KMS-11 (cell line): Measurements from ENCODE around the gene DEPDC4.

ENCODE experiments used
- H2AFZ ChIP-seq: fragments of 200-600 bp; sonication (generic); 2 replicates; pipeline ENCODE4 v1.6.1; 2016; ENCODE audit warnings: antibody characterized with exemption, mixed run types, low read depth
- H3K27ac ChIP-seq: fragments of 200-600 bp; sonication (generic); 2 replicates; pipeline ENCODE4 v1.6.1; 2016; ENCODE audit warnings: mild to moderate bottlenecking, mixed run types
- H3K27me3 ChIP-seq: fragments of 200-600 bp; sonication (generic); 2 replicates; pipeline ENCODE4 v1.6.1; 2017; ENCODE audit warnings: mild to moderate bottlenecking, low read depth, mixed run types, moderate library complexity; ENCODE audit not compliant: insufficient read depth
- H3K36me3 ChIP-seq: fragments of 200-600 bp; sonication (generic); 2 replicates; pipeline ENCODE4 v1.6.1; 2017; ENCODE audit warnings: mild to moderate bottlenecking, mixed run types; ENCODE audit not compliant: insufficient read depth
- H3K4me1 ChIP-seq: fragments of 200-600 bp; sonication (generic); 2 replicates; pipeline ENCODE4 v1.6.1; 2016; ENCODE audit warnings: mild to moderate bottlenecking, low read depth, mixed run types; ENCODE audit not compliant: poor library complexity, severe bottlenecking
- H3K4me2 ChIP-seq: fragments of 200-600 bp; sonication (generic); 2 replicates; pipeline ENCODE4 v1.7.0; 2016; ENCODE audit warnings: mild to moderate bottlenecking, mixed run types
- H3K4me3 ChIP-seq: fragments of 200-600 bp; sonication (generic); IDR thresholded peaks from 2 replicates; pipeline ENCODE4 v1.6.1; 2017; ENCODE audit warnings: low read depth, low read length, mixed read lengths; ENCODE audit not compliant: insufficient read depth
- H3K79me2 ChIP-seq: fragments of 200-600 bp; sonication (generic); 2 replicates; pipeline ENCODE4 v1.6.1; 2016; ENCODE audit warnings: low read depth, mixed run types; ENCODE audit not compliant: insufficient read depth
- H3K9ac ChIP-seq: fragments of 200-600 bp; sonication (generic); 2 replicates; pipeline ENCODE4 v1.6.1; 2016; ENCODE audit warnings: mild to moderate bottlenecking, mixed run types
- H4K20me1 ChIP-seq: fragments of 200-600 bp; sonication (generic); 2 replicates; pipeline ENCODE4 v1.6.1; 2016; ENCODE audit warnings: mild to moderate bottlenecking, mixed run types; ENCODE audit not compliant: insufficient read depth
- CTCF ChIP-seq: fragments of 200-600 bp; sonication (generic); conservative IDR thresholded peaks from 2 replicates; pipeline ENCODE4 v1.6.1; 2017; ENCODE audit warnings: low read depth, mild to moderate bottlenecking, antibody characterized with exemption, low read length, moderate library complexity, mixed read lengths

The DEPDC4 gene

GRCh38 chr12:100247765-100248164 lies 19.1 kb downstream of the DEPDC4 start:
- no peak for TF ChIP-seq CTCF

GRCh38 chr12:100243137-100243536 lies 23.7 kb downstream of the DEPDC4 start:
- Histone ChIP-seq H2AFZ (no peak overlapping the region), H3K4me3 (no peak overlapping the region), H3K36me3 (no peaks in the 10 kb centered on the region)

More at GRCh38 chr12:100247765-100248164, 19.1 kb downstream of the DEPDC4 start:
- Histone ChIP-seq H2AFZ (no peak overlapping the region), H3K27ac (no peak overlapping the region), H3K36me3 (no peaks in the 10 kb centered on the region), H3K4me2 (no peak overlapping the region), H3K4me1 (no peaks in the 10 kb centered on the region), H4K20me1 (no peaks in the 10 kb centered on the region), H3K79me2 (no peaks in the 10 kb centered on the region), H3K27me3 (no peaks in the 10 kb centered on the region), H3K4me3 (no peak overlapping the region), H3K9ac (no peak overlapping the region)

DNA sequence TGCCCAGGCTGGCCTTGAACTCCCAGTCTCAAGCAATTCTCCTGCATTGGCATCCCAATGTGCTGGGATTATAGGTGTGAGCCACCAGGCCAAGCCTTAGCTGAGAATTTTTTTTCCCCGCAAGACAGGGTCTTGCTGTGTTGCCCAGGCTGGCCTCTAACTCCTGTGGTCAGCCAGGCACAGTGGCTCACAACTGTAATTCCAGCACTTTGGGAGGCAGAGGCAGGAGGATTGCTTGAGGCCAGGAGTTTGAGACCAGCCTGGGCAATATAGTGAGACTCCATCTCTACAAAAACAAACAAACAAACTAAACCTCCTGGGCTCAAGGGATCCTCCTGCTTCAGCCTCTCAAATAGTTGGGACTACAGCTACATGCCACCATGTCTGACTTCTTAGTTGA lies 27.3 kb downstream of the DEPDC4 start:
- Histone ChIP-seq H3K4me1 (no peaks in the 10 kb centered on the region), H3K4me3 (no peak overlapping the region), H3K9ac (no peak overlapping the region), H3K27me3 (no peaks in the 10 kb centered on the region), H3K36me3 (no peaks in the 10 kb centered on the region), H2AFZ (no peak overlapping the region), H3K4me2 (no peak overlapping the region), H4K20me1 (no peaks in the 10 kb centered on the region), H3K27ac (no peak overlapping the region), H3K79me2 (no peaks in the 10 kb centered on the region)
- TF ChIP-seq CTCF: no peak

More at GRCh38 chr12:100243137-100243536, 23.7 kb downstream of the DEPDC4 start:
- Histone ChIP-seq H3K4me1 (no peaks in the 10 kb centered on the region), H3K9ac (no peak overlapping the region), H3K27ac (no peak overlapping the region), H3K79me2 (no peaks in the 10 kb centered on the region), H3K27me3 (no peaks in the 10 kb centered on the region), H4K20me1 (no peaks in the 10 kb centered on the region), H3K4me2 (no peak overlapping the region)
- no peak for TF ChIP-seq CTCF

- H4K20me1 ChIP-seq: no peaks in the 10 kb centered on the region
- no peaks in the 10 kb centered on the region for H3K27me3 ChIP-seq
- no peak overlapping the region for H2AFZ ChIP-seq
- H3K9ac ChIP-seq: no peak overlapping the region
- no peak overlapping the region for H3K4me2 ChIP-seq
- no peak for TF ChIP-seq CTCF
- no peak overlapping the region for H3K4me3 ChIP-seq
- no peaks in the 10 kb centered on the region for H3K36me3 ChIP-seq
- H3K27ac ChIP-seq: no peak overlapping the region
- no peaks in the 10 kb centered on the region for H3K4me1 ChIP-seq
- no peaks in the 10 kb centered on the region for H3K79me2 ChIP-seq
These were observed 28.1 kb downstream of the DEPDC4 start for GRCh38 chr12:100238801-100239200.
